HG02642 (cell line): ENCODE measurements around the gene PARD3.
"Not testable (repeated sequence)": the region's sequence is repeated elsewhere in the genome, so short reads cannot be mapped to it uniquely, and the experiment has no call there.

Experiments used
- ATAC-seq: cut with Tn5 transposase; IDR thresholded peaks from one replicate; pipeline ENCODE4 v1.9.1; 2021; ENCODE audit warnings: mild to moderate bottlenecking; ENCODE audit not compliant: unreplicated experiment, poor library complexity

The PARD3 gene

GRCh38 chr10:34464000-34464399 is 351.1 kb downstream of the PARD3 start:
- no peak for ATAC-seq

DNA sequence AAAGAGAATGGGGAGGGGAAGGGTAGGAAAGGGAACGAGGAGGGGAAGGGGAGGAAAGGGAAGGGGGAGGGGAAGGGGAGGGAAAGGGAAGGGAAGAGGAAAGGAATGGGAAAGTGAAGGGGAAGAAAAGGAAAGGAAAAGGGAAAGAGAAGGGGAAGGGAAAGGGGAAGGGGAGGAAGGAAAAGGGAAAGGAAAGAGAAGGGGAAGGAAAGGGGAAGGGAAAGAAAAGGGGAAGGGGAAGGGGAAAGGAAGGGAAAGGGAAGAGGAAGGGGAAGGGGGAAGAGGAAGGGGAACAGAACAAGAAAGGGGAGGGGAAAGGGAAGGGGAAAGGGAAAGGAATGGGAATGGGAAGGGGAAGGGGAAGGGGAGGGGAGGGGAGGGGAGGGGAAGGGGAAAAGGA is 352.1 kb downstream of the PARD3 start:
- no peak for ATAC-seq

GRCh38 chr10:34462056-34462455 is 353.0 kb downstream of the PARD3 start:
- no peak for ATAC-seq

- ATAC-seq, result no peak
Observed at GRCh38 chr10:34454590-34455261, 360.4 kb downstream of the PARD3 start.

DNA sequence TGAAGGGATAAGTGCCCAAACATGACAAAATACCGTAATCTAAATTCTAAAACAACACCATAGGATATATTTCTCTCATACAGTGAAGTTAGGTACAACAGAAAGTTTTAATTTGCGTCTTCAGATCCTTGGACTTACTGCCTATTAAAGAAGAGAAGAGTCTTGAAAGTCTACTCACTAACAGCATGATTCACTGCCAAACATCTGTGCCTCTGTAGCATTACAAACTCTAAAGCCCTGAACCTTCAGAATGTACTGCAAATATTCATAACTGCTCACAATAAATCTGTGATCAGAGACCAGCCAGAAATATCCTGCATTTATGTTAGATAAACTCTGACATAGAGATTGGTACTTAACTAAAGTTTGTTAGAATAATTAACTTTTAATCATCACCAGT is 365.3 kb downstream of the PARD3 start:
- no peak for ATAC-seq

DNA sequence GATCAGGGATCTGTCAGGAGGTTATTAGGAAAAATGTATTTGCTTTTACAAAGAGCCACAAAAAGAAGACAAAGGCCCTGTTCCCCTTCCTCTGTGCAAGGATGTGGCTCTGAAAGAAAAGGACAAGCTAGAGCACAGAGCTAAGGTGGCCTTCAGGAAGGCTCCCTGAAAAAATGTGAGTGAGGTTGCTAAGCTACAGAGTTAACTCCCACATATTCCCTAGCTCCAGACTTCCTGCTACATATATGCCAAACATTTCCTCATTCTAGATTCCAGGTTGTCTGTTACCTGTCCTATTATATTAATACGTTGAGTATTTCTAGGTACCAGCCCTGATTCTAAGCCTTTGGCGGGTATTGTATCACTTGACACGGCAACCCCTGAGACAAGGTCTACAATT is 369.0 kb downstream of the PARD3 start:
- ATAC-seq, result no peak

DNA sequence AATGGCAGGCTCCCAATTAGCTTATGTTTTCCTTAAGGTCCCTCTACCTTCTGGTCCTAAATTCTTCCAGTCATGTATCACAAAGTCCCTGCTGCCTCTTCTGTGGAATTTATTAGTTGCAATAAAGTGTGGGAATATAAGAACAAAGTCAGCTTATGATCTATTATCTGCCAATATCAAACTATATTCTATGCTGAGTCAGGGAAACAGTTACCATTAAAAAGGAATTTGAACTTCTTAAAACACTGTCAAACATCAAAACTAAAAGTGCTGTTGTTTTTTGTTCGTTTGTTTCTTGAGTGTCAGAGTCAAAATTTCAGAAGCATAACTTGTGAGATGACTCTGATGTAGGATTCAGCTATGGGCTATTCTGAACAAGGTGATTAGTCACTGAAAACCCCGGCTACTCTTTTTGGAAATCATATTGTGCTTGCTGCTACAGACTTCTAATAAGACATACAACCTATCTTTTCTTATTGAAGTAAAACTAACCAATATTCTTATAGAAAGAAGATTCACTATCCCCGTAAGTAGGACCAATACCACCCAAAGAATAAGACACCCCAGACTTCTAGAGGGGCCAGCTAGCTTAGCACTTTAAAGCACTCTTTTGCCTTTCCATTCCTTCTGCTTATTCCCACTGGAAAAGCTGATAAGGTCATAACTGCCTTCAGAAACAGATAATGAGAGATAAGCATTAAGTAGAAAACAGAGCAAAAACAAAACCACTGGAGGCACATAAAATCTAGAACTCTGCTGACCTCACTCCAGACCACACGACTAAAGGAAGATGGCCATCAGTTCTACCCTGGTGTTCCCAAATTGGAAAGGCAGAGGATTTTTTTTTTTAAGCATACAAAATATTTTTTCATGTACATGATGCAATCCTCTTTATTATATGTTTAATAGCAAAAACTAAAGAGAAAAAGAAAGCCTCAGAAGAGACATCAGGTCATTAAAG is 370.6 kb downstream of the PARD3 start:
- no peak for ATAC-seq

- ATAC-seq, result not testable (repeated sequence)
Observed at GRCh38 chr10:34439386-34439785, 375.7 kb downstream of the PARD3 start.

DNA sequence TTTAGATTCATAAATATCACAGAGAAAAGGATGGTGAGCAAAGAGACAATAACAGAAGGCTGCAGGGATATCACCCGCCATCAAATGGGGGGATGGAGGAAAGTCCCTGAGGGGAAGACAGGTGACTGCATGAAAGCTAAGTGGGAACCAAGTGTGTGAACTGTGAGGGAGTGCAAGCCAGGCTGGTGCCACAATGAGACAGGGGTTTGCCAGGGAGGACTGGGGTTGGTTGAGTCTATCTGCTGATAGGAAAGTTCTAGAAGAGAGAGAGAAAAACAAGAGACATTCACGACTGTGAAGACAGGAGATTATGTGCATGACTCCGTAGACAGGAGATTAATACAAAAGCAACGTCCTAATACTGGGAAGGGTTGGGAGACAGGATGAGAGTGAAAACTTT is 376.4 kb downstream of the PARD3 start:
- no peak for ATAC-seq

DNA sequence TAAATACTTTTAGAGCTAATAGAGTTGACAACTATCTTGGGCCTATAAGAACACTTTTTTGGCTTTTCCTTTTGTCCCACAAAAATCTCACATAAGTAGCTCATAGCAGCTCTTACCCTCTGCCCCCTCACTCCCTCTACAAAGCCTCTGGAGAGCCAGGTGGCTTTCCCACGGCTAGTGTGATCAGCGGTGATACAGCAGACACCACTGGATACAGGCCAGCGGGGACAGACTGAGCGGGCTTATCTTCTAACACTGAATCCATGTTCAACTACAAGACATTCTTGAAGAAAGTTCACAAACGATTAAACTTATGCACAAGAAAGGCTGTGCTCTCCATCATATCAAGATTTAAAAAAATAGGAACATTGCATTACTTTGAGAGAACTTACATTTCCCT is 377.2 kb downstream of the PARD3 start:
- ATAC-seq, result no peak

- ATAC-seq, result no peak
Observed at GRCh38 chr10:34434119-34434594, 380.9 kb downstream of the PARD3 start.

DNA sequence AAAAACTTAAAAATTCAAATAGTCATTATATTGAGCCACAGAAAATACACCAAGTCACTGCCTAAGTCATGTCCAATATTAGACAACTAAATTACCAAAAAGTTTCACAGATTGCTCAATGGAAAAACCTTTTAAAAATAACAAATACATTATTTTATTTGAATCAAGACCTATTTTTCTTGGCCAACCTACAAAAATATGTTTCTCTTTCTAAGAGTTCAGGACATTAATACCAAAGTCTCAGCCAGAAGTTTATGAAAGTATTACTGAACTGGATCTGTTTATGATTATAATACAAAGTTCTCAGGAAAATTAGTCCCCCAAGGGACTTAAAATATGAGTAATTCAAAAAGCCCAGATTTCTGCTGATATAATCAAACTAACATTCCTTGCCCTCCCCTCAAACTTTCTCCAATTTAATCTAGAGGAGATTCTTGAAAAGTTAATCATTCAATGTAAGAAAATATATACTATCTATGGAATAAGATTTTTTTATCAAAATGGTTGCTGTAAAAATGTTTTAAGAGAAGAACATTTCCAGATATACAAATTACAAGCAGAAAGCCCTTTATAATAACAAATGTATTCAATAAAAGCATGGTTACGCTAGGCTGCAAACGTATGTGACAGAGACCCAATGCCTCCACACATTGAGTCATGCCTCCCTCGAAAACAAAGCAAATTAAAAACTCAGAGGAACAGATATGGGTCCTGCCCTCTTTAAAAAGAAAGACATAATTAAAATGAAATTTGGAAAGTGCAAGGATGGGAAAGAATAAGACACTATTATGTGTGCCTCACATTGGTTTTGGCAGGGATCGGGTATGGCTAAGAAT is 381.6 kb downstream of the PARD3 start:
- ATAC-seq, result no peak

DNA sequence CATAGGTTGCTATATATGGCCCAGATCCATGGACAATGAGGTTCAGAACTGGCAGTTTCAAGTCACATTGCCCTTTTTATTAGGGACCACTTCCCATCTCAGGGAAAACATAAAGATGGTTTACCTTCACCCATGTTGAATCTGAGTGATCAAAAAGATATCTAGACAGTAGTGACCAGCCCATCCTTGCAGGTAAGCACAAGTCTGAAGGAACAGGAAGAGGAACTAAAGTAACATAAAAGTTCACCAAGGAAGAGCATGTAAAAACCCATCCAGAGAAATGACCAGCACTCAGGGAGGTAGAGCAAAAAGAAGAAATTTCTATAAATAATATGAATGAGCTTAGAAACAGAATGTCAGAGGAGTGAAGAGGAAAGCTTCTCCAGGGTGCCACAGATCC is 382.5 kb downstream of the PARD3 start:
- no peak for ATAC-seq

DNA sequence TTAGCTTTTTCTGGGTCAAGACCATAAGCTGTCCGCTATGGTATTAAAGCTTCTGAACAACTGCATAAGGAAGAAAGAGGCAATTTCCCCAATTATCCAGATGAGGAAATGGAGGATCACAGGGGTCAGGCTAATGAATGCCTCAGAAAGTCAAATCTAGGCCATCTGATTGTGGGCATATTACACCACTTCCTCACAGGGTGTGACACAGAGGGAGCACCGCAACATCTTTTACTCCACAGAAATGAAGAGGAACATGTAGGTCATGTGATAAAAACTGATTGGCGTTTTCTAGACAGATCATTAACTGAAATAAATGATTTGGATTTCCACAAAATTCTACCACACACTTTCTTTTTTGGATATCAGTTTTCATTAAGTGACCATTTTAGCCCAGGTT is 384.4 kb downstream of the PARD3 start:
- no peak for ATAC-seq

GRCh38 chr10:34428501-34428900 is 386.6 kb downstream of the PARD3 start:
- no peak for ATAC-seq

DNA sequence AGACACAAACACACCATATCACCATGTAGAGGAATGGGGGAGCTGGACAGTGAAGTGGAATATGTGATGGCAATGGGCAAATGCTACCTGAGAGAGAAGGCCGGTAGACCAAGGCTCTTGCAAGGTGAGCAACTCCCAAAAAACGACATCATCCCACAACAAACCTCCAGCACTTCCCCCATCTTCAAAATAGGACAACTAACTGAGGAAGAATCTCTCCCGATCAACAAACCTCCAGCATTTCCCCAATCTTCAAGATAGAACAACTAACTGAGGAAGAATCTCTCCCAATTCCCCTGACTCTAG is 387.2 kb downstream of the PARD3 start:
- ATAC-seq, result no peak

DNA sequence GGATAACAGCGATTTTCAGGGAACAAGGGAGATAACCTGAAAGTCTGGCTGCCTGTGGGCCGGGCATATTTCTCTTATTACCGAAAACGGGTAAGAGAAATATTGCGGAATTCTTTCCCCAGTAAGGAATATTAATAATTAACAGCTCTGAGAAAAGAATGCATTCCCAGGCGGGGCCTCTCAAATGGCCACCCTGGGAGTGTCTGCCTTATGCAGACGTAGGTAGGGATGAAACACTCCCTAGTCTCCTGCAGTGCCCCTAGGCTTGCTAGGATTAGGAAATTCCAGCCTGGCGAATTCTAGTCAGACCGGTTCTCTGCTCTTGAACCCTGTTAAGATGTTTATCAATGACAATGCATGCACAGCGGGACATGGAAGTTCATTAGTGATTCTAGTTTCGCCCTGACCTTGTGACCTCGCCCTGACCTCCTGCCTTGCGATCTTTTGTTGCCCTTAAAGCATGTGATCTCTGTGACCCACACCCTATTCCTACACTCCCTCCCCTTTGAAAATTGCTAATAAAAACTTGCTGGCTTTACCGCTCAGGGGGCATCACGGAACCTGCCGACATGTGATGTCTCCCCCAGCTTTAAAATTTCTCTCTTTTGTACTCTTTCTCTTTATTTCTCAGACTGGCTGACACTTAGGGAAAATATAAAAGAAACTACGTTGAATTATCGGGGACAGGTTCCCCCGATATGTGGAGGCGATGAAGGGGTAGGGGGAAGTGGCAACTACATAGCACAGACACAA is 387.8 kb downstream of the PARD3 start:
- ATAC-seq, result not testable (repeated sequence)

GRCh38 chr10:34426538-34427157 is 388.4 kb downstream of the PARD3 start:
- not testable (repeated sequence) for ATAC-seq

DNA sequence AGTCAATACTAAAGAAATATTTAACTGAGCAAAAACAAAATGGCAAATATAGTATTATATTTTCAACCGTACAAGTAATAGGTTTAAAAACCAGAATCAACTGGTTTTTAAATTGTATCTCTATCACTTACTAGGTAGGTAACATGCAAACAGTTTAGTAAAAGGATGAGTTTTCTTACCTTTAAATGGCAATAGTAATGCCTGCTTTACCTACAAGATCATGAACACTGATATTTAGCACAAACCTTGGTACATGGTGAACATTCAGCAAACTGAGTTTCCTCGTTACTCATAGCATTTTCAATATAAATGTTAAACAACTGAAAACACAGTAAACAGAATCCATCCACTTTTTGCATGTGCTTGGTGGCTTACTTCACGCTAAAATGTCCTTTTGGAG is 389.1 kb downstream of the PARD3 start:
- ATAC-seq, result no peak
